GM12878 (cell line): Measurements from ENCODE around the gene HOGA1.

Source experiments
- CEBPB ChIP-seq, 2 experiments: fragments of 150-350 bp in 1 of 2; IDR thresholded peaks; 2 replicates each; pipeline ENCODE4 v1.6.1; 2012 to 2014; ENCODE audit warnings: low read depth in 2 of 2, low read length in 2 of 2, borderline replicate concordance in 1 of 2, inconsistent platforms in 1 of 2
- CTCF ChIP-seq, 3 experiments: IDR thresholded peaks in 2 of 3; conservative IDR thresholded peaks in 1 of 3; 2 replicates each; pipeline ENCODE4 v1.5.1; 2011; ENCODE audit warnings: low read depth in 3 of 3, low read length in 3 of 3, mild to moderate bottlenecking in 3 of 3, control low read depth in 2 of 3, moderate library complexity in 2 of 3, inconsistent platforms in 1 of 3, mixed read lengths in 1 of 3; ENCODE audit not compliant: control insufficient read depth in 2 of 3, insufficient read depth in 1 of 3; ENCODE audit errors: extremely low read depth in 1 of 3
- E2F4 ChIP-seq: IDR thresholded peaks from 2 replicates; pipeline ENCODE4 v1.6.1; 2012; ENCODE audit warnings: low read depth, low read length, improper control_type of control experiment
- KDM1A ChIP-seq: fragments of 200-600 bp; sonication (generic); IDR thresholded peaks from 2 replicates; pipeline ENCODE4 v1.6.1; 2016; ENCODE audit warnings: borderline replicate concordance
- NFYB ChIP-seq: IDR thresholded peaks from 2 replicates; pipeline ENCODE4 v1.6.1; 2011; ENCODE audit warnings: low read depth, mild to moderate bottlenecking, low read length, improper control_type of control experiment, moderate library complexity; ENCODE audit not compliant: insufficient read depth
- NKRF ChIP-seq: fragments of 450-650 bp; conservative IDR thresholded peaks from 2 replicates; pipeline ENCODE4 v1.6.1; 2017; ENCODE audit warnings: mild to moderate bottlenecking, moderate library complexity
- NRF1 ChIP-seq: conservative IDR thresholded peaks from 2 replicates; pipeline ENCODE4 v1.6.1; 2011; ENCODE audit warnings: mild to moderate bottlenecking, low read depth, low read length, improper control_type of control experiment
- POLR2A ChIP-seq: IDR thresholded peaks from 2 replicates; pipeline ENCODE4 v1.6.1; 2011; ENCODE audit warnings: low read depth, mild to moderate bottlenecking, low read length
- POLR2AphosphoS5 ChIP-seq: IDR thresholded peaks from 2 replicates; pipeline ENCODE4 v1.6.1; 2011; ENCODE audit warnings: mild to moderate bottlenecking, low read length, inconsistent platforms
- SPI1 ChIP-seq: IDR thresholded peaks from 2 replicates; pipeline ENCODE4 v1.6.1; 2011; ENCODE audit warnings: low read depth, mild to moderate bottlenecking, low read length, moderate library complexity, borderline replicate concordance; ENCODE audit not compliant: insufficient read depth
- ZBTB33 ChIP-seq: fragments of 450-650 bp; IDR thresholded peaks from 2 replicates; pipeline ENCODE4 v1.6.1; 2017; ENCODE audit warnings: mild to moderate bottlenecking
- ZNF207 ChIP-seq: fragments of 450-650 bp; IDR thresholded peaks from 2 replicates; pipeline ENCODE4 v1.6.1; 2014; ENCODE audit warnings: antibody characterized with exemption, mild to moderate bottlenecking, borderline replicate concordance

- TF ChIP-seq E2F4 (no peak), NKRF (no peak), POLR2A (no peak), CTCF (IDR thresholded peaks at IDR 0.05 in 2 of 3, conservative IDR thresholded peaks at IDR 0.05 in 1 of 3; ENCODE audit: control insufficient read depth in 2 of 3, extremely low read depth in 1 of 3, insufficient read depth in 1 of 3, low read depth in 3 of 3, low read length in 3 of 3) (no peak), POLR2AphosphoS5 (no peak), ZBTB33 (no peak), ZNF207 (no peak), NFYB (no peak), NRF1 (no peak), KDM1A (no peak), SPI1 (no peak), CEBPB (IDR thresholded peaks at IDR 0.05; ENCODE audit: borderline replicate concordance in 1 of 2, low read depth in 2 of 2, low read length in 2 of 2) (no peak)
Measured at GRCh38 chr10:97567891-97568290, 16.3 kb upstream of the HOGA1 start.
